ENCODE measurements around the gene UGT3A1. TPM values are rescaled to one million over a fixed set of nuclear protein-coding genes. Genes with fewer than 3 reads are reported as not detected.
"Not testable (repeated sequence)": the region's sequence is repeated elsewhere in the genome, so short reads cannot be mapped to it uniquely, and the experiment has no call there.

UGT3A1 gene
- total RNA-seq, 1 donor, result under 0.01 TPM

DNA sequence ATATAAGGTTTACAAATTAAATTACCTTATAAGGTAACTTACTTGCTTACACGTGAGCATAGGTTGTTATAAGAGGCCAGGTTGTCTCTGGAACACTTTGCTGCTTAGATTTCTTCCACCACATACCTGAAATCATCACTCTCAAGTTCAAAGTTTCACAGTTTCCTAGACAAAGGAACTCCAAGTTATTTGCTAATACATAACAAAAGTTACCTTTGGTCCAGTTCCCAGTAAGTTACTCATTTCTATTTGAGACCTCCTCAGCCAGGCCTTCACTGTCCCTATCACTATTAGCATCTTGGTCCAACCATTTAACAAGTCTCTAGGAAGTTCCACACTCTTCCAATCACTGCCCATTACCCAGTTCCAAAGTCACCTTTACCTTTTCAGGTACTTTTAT is 18.5 kb upstream of the UGT3A1 start:
- Histone ChIP-seq H3K4me1 (ENCODE audit: insufficient read depth, low read length) (no peaks in the 10 kb centered on the region), H3K9me3 (ENCODE audit: low read depth, low read length) (peaks cover 5% of the 10 kb centered on the region), H3K4me3 (ENCODE audit: low read length) (no peak overlapping the region), H3K27me3 (ENCODE audit: insufficient read depth, low read length) (no peaks in the 10 kb centered on the region)

DNA sequence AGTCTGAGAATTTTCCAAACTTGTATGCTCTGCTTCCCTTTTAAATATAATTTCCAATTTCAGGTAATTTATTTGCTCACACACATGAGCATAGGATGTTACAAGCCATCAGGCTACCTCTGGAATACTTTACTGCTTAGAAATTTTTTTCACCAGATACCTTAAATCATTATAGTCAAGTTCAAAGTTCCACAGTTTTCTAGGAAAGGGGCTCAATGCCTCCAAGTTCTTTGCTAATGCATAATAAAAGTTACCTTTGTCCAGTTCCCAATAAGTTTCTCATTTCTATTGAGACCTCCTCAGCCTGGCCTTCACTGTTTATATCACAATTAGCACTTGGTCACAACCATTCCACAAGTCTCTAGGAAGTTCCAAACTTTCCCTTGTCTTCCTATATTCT is 16.2 kb upstream of the UGT3A1 start:
- Histone ChIP-seq H3K4me1 (ENCODE audit: insufficient read depth, low read length) (no peaks in the 10 kb centered on the region), H3K27me3 (ENCODE audit: insufficient read depth, low read length) (no peaks in the 10 kb centered on the region), H3K4me3 (ENCODE audit: low read length) (no peak overlapping the region)

DNA sequence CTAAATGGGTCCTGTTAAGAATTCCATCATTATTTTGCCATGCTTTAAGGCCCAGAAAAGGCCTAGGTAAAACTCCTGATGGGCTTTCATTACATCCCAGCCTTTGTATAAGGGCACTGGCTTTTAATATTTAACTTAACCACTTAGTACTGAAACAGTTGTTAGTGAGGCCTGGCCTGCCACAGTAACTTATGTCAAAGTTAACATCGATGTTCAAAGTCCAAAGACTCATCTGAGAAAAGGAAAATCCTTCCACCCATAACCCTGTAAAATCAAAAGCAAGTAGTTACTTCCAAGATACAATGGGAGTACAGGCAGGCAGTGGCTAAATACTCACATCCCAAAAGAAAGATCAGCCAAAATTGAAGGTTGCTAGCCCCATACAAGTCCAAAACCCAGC is 15.0 kb upstream of the UGT3A1 start:
- Histone ChIP-seq H3K4me1 (ENCODE audit: insufficient read depth, low read length) (no peaks in the 10 kb centered on the region), H3K27me3 (ENCODE audit: insufficient read depth, low read length) (no peaks in the 10 kb centered on the region), H3K4me3 (ENCODE audit: low read length) (no peak overlapping the region), H3K9me3 (ENCODE audit: low read depth, low read length) (no peaks in the 10 kb centered on the region)

More for the DNA sequence above, 16.2 kb upstream of the UGT3A1 start:
- H3K9me3 ChIP-seq (ENCODE audit: low read depth, low read length), result no peaks in the 10 kb centered on the region

DNA sequence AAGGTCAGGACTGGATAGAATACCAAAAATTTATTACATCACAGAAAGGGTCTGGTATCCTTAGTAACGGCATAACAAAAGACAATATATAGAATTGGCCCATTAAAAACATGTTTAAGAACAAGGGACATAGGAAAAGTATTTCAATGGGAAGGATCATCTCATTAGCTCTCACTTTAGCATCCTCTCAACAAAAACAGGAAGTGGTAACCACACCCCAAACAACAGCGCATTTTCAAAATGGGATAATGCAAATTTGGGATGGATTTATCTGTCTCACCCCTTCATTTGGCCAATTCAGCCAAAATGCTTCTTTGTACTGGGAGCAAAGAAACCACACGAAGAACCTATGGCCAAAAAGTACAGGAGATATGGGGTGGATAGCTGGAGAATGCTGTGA is 9.8 kb upstream of the UGT3A1 start:
- no peak overlapping the region for H3K4me3 ChIP-seq (ENCODE audit: low read length)

DNA sequence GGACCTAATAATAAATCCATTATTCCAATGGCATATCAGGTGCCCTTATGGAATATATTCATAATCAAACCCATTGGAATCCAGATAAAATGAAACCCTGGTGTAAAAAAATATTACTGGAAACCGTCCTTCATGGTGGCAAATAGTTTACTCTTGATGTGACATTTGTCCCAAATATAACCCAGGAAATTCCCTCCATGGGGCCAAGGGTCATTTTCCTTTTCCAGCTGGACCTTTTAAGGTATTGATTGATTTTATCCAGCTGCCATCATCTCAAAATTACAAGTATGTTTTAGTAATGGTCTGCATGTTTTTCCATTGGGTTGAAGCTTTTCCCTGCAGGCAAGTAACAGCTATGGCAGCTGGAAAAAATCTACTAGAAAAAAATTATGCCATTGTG is 8.4 kb upstream of the UGT3A1 start:
- no peaks in the 10 kb centered on the region for H3K4me1 ChIP-seq (ENCODE audit: insufficient read depth, low read length)
- H3K9me3 ChIP-seq (ENCODE audit: low read depth, low read length), result no peaks in the 10 kb centered on the region
- no peak overlapping the region for H3K4me3 ChIP-seq (ENCODE audit: low read length)
- H3K27me3 ChIP-seq (ENCODE audit: insufficient read depth, low read length), result no peaks in the 10 kb centered on the region

More for the DNA sequence above, 9.8 kb upstream of the UGT3A1 start:
- H3K9me3 ChIP-seq (ENCODE audit: low read depth, low read length), result no peaks in the 10 kb centered on the region
- no peaks in the 10 kb centered on the region for H3K4me1 ChIP-seq (ENCODE audit: insufficient read depth, low read length)
- no peaks in the 10 kb centered on the region for H3K27me3 ChIP-seq (ENCODE audit: insufficient read depth, low read length)

DNA sequence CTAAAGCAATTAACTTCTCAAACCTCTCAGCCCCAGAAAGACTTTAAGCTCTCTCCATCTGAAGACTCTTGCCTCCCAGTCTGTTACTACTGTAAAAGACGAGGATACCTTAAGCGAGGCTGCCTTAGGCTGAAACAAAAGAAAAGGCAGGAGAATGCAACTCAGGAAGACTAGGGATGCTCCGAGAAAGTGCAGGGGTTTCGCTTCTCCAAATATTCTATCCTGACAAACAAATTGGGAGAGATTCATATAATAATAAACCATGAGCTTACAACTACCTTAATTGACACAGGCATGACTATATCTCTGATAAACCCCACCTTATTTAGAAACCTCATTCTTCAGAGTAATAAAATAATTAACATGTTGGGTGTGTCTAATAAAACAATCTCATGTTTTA is 4.9 kb upstream of the UGT3A1 start:
- H3K4me3 ChIP-seq (ENCODE audit: low read length), result no peak overlapping the region
- no peaks in the 10 kb centered on the region for H3K4me1 ChIP-seq (ENCODE audit: insufficient read depth, low read length)
- H3K9me3 ChIP-seq (ENCODE audit: low read depth, low read length), result no peaks in the 10 kb centered on the region
- H3K27me3 ChIP-seq (ENCODE audit: insufficient read depth, low read length), result peaks cover 3% of the 10 kb centered on the region

DNA sequence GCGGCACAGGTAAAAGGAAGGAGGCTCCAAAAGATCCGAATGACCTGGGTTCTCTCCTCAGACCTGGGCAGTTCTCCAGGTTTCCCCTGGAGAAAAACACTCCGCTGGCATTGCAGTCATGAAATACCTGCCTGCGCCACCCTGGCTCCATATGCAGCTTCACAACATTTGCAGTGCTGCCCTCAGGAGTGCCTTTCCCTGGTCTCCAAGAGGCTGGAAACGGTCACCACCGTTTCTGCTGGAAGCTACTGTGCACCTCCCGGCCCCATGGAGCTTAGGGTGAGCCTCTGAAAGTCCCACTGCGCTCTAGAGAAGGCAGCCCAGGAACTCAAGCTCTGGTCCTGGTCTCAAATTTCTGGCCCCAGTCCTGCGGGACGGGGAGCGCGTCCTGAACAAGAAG is 670 bp downstream of the UGT3A1 start:
- Histone ChIP-seq H3K27me3 (ENCODE audit: insufficient read depth, low read length) (peaks cover 3% of the 10 kb centered on the region), H3K9me3 (ENCODE audit: low read depth, low read length) (no peaks in the 10 kb centered on the region), H3K4me3 (ENCODE audit: low read length) (no peak overlapping the region)

DNA sequence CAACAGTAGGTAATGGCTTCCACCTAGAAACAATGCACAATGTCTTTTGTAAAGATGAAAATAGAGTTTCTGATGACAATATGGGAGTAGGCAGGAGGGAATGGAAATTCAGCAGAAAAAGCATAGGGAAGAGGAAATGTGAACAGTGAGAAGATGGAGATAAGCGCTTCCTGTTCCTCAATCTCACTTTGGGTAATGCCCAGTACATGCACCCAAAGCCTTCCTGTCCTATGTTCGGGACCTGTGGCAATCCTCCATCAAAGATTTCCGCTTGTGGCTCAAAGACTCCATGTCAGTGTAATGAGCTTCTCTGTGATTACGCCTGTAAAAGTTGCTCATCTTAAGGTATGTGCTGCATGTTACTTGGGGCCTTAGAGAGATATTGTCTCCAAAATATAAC is 2.7 kb downstream of the UGT3A1 start:
- no peaks in the 10 kb centered on the region for H3K9me3 ChIP-seq (ENCODE audit: low read depth, low read length)
- H3K4me3 ChIP-seq (ENCODE audit: low read length), result no peak overlapping the region
- H3K27me3 ChIP-seq (ENCODE audit: insufficient read depth, low read length), result peaks cover 3% of the 10 kb centered on the region
- H3K4me1 ChIP-seq (ENCODE audit: insufficient read depth, low read length), result no peaks in the 10 kb centered on the region

More for the DNA sequence above, 670 bp downstream of the UGT3A1 start:
- no peaks in the 10 kb centered on the region for H3K4me1 ChIP-seq (ENCODE audit: insufficient read depth, low read length)

DNA sequence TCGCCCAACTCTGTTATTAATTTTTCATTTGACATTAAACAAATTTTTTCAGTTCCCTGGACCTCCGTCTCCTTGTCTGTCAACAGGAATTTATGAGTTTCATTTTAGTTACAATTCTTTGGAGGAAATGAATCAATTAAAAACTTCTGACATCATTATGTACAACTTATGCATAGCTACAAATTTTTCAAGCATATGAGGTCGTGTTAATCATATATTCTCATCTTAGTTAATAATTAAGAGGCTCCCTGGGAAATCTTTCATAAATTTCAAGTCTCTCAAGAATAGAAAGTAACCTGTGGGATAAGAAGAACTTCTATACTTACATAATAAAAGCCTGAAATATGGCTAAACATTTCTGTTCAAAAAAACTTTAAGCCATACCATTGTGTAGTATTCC is 3.4 kb downstream of the UGT3A1 start:
- Histone ChIP-seq H3K4me1 (ENCODE audit: insufficient read depth, low read length) (no peaks in the 10 kb centered on the region), H3K9me3 (ENCODE audit: low read depth, low read length) (no peaks in the 10 kb centered on the region), H3K4me3 (ENCODE audit: low read length) (no peak overlapping the region), H3K27me3 (ENCODE audit: insufficient read depth, low read length) (peaks cover 3% of the 10 kb centered on the region)

DNA sequence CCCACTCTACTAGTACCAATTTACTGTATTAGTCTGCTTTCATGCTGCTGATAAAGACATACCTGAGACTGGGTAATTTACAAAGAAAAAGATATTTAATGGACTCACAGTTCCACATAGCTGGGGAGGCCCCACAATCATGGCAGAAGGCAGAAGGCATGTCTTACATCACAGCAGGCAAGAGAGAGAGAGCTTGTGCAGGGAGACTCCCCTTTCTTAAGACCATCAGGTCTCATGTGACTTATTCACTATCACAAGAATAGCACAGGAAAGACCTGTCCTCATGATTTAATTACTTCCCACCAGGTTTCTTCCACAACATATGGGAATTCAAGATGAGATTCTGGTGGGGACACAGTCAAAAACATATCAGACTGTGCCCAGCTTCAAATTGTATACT is 11.5 kb downstream of the UGT3A1 start:
- no peaks in the 10 kb centered on the region for H3K27me3 ChIP-seq (ENCODE audit: insufficient read depth, low read length)
- H3K4me3 ChIP-seq (ENCODE audit: low read length), result no peak overlapping the region
- H3K4me1 ChIP-seq (ENCODE audit: insufficient read depth, low read length), result no peaks in the 10 kb centered on the region
- no peaks in the 10 kb centered on the region for H3K9me3 ChIP-seq (ENCODE audit: low read depth, low read length)

DNA sequence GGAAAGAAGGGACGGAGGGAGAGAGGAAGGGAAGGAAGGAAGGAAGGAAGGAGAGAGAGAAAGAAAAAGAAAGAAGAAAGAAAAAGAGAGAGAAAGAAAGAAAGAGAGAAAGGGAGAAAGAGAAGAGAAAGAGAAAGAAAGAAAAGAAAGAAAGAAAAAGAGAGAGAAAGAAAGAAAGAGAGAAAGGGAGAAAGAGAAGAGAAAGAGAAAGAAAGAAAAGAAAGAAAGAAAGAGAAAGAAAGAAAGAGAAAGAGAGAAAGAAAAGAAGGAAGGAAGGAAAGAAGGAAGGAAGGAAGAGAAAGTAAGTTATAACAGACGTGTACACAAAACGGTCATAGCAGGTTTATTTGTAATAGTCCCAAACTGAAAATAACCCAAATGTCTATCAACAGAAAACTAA is 14.3 kb downstream of the UGT3A1 start:
- not testable (repeated sequence) for H3K4me3 ChIP-seq (ENCODE audit: low read length); H3K4me1 ChIP-seq (ENCODE audit: insufficient read depth, low read length); H3K9me3 ChIP-seq (ENCODE audit: low read depth, low read length); H3K27me3 ChIP-seq (ENCODE audit: insufficient read depth, low read length)

DNA sequence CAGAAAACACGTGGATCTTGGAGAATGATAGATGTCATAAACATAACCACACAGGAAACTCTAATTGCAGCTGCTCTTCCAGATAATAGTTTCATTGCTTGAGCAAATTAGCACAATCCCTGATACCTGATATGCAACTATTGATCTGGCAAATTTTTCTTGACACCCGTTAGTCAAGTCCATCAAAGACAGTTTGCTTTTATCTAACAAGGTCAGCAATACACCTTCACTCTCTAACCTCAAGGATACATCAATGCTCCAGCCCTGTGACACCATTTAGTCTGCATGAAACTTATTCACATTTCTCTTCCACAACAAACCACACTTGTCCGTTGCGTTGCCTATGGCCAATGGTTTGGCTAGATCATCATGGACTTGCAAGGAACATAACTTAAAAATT is 16.6 kb downstream of the UGT3A1 start:
- no peak overlapping the region for H3K4me3 ChIP-seq (ENCODE audit: low read length)
- H3K4me1 ChIP-seq (ENCODE audit: insufficient read depth, low read length), result no peaks in the 10 kb centered on the region
- H3K9me3 ChIP-seq (ENCODE audit: low read depth, low read length), result no peaks in the 10 kb centered on the region
- no peaks in the 10 kb centered on the region for H3K27me3 ChIP-seq (ENCODE audit: insufficient read depth, low read length)

DNA sequence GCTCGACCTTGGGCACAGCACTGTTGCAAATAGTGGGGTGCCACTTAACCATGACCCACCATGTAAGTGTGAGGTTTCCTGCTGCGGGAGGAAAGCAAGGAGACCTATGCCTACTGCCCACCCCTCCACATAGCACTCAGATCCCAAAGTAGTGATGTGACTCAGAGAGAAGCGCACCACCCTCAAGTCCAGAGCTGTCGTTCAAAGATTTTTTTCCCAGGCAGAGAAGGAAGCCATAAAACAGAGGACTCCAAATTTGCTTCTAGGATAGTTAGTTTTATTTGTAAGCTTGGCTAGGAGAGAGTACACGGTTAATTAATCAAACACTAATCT is 19.3 kb downstream of the UGT3A1 start:
- Histone ChIP-seq H3K27me3 (ENCODE audit: insufficient read depth, low read length) (peaks cover 3% of the 10 kb centered on the region), H3K4me1 (ENCODE audit: insufficient read depth, low read length) (no peaks in the 10 kb centered on the region), H3K4me3 (ENCODE audit: low read length) (no peak overlapping the region), H3K9me3 (ENCODE audit: low read depth, low read length) (no peaks in the 10 kb centered on the region)

DNA sequence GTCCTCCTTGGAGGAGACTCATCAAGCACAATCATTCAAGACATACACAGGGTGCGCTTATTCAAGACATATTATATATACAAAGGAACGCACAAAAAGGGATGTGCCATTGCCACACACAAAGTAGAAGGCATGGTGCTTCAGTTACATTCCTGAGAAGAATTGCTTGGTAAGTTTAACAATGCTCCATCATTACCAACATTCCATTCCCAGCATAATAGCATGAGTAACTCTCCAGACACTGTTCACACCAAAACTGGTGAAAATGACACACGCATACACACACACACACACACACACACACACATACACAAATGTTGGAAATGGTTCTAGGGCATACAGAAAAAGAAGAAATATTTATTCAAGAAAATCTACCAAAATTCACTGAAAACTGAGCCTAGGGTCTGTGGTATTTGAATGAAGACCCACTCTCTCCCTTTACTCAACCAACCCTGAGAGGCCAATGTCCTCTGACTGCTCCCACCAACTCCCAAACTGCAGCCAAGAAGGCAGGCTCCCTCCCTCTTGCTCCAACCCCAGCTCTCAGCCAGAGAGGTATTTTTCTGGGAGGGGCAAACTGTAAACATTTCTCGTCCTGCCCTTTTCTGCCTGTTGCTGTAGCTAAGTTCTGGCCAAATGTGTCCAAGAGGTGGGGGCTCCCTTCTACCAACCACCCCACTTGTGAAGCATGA is 19.9 kb downstream of the UGT3A1 start:
- Histone ChIP-seq H3K27me3 (ENCODE audit: insufficient read depth, low read length) (peaks cover 3% of the 10 kb centered on the region), H3K4me3 (ENCODE audit: low read length) (no peak overlapping the region), H3K9me3 (ENCODE audit: low read depth, low read length) (no peaks in the 10 kb centered on the region), H3K4me1 (ENCODE audit: insufficient read depth, low read length) (no peaks in the 10 kb centered on the region)

DNA sequence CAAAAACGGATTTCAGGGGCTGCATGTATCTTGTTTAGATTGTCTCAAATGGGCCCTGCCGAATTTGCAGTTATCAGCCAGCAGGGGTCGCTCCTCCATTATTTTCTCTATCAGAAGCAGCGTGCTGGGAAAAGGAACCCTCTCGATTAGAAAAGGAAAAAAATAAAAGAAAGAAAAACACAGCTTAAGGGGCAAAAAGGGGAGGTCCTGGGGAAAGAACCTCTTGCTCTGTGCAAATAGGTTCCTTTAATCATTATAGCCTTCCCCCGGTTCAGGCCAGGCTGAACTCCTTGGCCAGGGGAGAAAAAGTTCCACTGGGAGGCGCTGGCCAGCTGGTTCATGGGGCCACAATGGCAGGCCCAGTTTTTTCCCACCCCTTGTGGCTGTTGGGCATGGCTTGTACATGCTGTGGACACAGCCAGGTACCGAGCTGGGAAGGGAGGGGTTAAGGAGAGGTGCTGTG is 27.8 kb downstream of the UGT3A1 start:
- H3K9me3 ChIP-seq (ENCODE audit: low read depth, low read length), result no peaks in the 10 kb centered on the region
- H3K27me3 ChIP-seq (ENCODE audit: insufficient read depth, low read length), result no peaks in the 10 kb centered on the region
- no peaks in the 10 kb centered on the region for H3K4me1 ChIP-seq (ENCODE audit: insufficient read depth, low read length)
- no peak overlapping the region for H3K4me3 ChIP-seq (ENCODE audit: low read length)

DNA sequence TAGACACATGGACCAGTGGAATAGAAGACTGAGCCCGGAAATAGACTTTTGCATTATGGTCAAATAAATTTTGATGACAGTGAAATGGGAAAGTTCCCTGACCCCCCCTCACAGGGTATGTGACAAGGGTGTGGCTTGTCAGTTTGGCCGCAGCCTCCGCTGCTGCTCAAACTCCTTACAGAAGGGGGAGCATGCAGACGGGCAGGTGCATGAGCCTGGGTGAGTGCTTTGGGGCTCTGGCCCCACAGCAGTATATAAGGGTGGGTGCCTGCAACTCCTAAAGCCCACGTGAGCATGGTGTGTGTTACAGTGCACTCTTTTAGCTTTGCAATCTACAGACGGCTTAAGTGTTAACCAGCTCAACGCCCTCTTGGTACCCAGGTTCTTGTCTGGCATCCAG is 30.9 kb downstream of the UGT3A1 start:
- no peaks in the 10 kb centered on the region for H3K4me1 ChIP-seq (ENCODE audit: insufficient read depth, low read length)
- H3K27me3 ChIP-seq (ENCODE audit: insufficient read depth, low read length), result no peaks in the 10 kb centered on the region
- no peak overlapping the region for H3K4me3 ChIP-seq (ENCODE audit: low read length)
- no peaks in the 10 kb centered on the region for H3K9me3 ChIP-seq (ENCODE audit: low read depth, low read length)

All from mononuclear cell (primary cell).